ENCODE measurements around the gene MED14.
"Not testable (repeated sequence)": the region's sequence is repeated elsewhere in the genome, so short reads cannot be mapped to it uniquely, and the experiment has no call there.

Gene MED14

DNA sequence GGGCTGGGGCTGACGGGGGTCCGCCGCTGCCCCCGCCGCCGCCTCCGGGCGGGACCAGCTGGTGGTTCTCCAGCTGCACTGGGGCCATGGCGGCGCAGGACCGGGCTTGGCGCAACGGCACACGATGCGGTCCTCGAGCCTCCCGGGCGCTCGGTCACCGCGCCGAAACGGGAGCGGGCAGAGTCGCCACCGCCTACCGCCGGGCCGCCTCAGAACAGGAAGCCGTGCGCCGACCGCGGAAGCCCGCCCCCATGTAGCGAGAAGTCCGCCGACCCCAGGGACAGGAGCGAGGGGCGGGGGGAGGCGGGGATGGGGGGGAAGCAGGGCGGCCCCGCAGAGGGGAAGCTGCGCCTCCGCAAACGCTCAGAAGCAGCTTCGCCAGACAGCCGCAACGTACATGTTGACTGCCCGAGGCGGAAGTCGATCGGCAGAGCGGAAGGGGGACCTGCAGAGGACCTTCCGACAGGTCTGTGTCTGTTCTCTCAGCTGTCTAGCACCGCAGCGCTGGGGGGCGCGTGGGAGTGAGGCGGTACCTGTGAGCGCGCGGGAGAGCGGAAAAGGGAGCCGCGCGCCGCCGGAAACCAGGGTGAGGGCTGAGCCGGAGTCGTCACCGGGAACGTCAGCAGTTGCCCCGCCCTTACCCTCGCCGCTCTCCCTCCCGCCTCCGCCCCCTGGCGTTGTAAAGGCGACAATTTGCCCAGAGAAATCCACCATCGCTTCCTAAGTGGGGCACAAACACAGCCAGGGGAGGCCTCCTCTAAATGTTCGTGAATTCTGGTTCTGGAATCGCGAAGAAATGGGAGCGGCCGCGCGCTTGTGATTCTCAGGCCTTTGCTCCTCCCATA lies at the start of gene MED14:
Gene MED14 (minus strand): TSS at position 218 of the 845 bp plus-strand sequence. CDS start 130 bp downstream, at position 88.
- H3K27ac ChIP-seq, result peak within 1 kb of the TSS; percentile 95
- peaks cover 21% of the 10 kb centered on the region for H3K79me2 ChIP-seq
- no peaks in the 10 kb centered on the region for H3K27me3 ChIP-seq (ENCODE audit: control insufficient read depth, insufficient read depth, low read length)
- H3K9ac ChIP-seq, result peak within 1 kb of the TSS; percentile 42
- H2AFZ ChIP-seq, result peak within 1 kb of the TSS; percentile 86
- H3K4me3 ChIP-seq (ENCODE audit: low read depth, low read length), result peak within 1 kb of the TSS; percentile 68
- no peaks in the 10 kb centered on the region for H3K9me3 ChIP-seq (ENCODE audit: control insufficient read depth, low read length)
- H3K36me3 ChIP-seq (ENCODE audit: control insufficient read depth, insufficient read depth, low read length), result no peaks in the 10 kb centered on the region
- TF ChIP-seq, protein P1, sequence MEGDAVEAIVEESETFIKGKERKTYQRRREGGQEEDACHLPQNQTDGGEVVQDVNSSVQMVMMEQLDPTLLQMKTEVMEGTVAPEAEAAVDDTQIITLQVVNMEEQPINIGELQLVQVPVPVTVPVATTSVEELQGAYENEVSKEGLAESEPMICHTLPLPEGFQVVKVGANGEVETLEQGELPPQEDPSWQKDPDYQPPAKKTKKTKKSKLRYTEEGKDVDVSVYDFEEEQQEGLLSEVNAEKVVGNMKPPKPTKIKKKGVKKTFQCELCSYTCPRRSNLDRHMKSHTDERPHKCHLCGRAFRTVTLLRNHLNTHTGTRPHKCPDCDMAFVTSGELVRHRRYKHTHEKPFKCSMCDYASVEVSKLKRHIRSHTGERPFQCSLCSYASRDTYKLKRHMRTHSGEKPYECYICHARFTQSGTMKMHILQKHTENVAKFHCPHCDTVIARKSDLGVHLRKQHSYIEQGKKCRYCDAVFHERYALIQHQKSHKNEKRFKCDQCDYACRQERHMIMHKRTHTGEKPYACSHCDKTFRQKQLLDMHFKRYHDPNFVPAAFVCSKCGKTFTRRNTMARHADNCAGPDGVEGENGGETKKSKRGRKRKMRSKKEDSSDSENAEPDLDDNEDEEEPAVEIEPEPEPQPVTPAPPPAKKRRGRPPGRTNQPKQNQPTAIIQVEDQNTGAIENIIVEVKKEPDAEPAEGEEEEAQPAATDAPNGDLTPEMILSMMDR (IDR thresholded peaks at IDR 0.05), result peak; percentile 53
- H3K4me2 ChIP-seq (ENCODE audit: low read length), result peak within 1 kb of the TSS; percentile 62
- peaks cover 3% of the 10 kb centered on the region for H3K4me1 ChIP-seq

DNA sequence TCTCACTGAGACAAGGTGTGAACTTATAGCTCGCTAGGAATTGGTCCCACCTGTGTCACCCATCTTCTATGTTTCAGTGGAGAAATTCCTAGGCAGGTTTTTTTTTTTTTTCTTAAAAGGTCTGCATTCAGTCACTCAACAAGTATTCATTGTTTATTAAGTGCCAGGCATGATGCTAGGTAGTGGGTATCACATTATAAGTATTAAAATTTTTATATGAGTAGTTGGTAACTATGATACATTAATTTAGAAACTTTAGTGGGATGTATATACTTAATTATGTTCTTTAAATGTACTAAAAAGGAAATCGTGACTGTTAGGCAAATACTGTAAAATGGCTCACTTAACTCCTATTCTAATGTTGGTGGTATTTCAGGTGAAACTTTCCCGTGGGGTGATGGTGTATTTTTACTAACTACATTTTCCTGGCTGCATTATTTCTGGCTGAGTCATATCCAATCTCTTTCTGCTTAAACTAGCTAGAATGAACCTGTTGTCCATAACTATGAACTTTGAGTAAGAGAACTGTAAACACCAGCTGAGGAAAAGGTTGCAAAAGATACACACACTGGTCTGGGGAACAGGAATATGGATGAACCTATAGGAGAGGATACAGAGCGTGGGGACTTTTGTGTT lies 49.3 kb upstream of the MED14 start:
- no peak overlapping the region for H3K9ac ChIP-seq
- TF ChIP-seq, protein P1 (IDR thresholded peaks at IDR 0.05), result no peak

DNA sequence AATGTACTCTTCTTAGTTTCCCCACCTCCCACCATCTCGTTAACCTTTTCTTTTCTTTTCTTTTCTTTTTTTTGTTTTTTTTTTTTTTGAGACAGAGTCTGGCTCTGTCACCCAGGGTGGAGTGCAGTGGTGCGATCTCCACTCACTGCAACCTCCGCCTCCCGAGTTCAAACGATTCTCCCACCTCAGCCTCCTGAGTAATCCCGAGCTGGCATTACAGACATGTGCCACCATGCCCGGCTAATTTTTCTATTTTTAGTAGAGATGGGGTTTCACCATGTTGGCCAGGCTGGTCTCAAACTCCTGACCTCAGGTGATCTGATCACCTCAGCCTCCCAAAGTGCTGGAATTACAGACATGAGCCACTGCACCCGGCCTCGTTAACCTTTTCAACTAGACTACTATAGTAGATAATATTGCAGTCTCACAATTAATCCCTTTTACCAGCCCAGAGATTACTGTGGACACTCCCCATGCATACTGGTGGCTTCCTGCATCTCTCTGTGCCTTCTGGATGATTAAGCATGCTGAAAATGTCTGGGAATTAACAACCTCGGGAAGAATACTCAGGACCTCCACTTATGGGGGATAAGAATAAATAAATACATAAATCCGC lies 47.4 kb upstream of the MED14 start:
- H3K79me2 ChIP-seq; H3K9me3 ChIP-seq (ENCODE audit: control insufficient read depth, low read length); H2AFZ ChIP-seq; H3K27me3 ChIP-seq (ENCODE audit: control insufficient read depth, insufficient read depth, low read length); H3K9ac ChIP-seq; H3K4me1 ChIP-seq; H3K4me2 ChIP-seq (ENCODE audit: low read length); H3K4me3 ChIP-seq (ENCODE audit: low read depth, low read length); H3K36me3 ChIP-seq (ENCODE audit: control insufficient read depth, insufficient read depth, low read length); H3K27ac ChIP-seq: not testable (repeated sequence)

More for the DNA sequence above, 49.3 kb upstream of the MED14 start:
- Histone ChIP-seq H3K79me2 (no peaks in the 10 kb centered on the region), H3K27me3 (ENCODE audit: control insufficient read depth, insufficient read depth, low read length) (no peaks in the 10 kb centered on the region), H3K4me2 (ENCODE audit: low read length) (no peak overlapping the region), H3K27ac (no peak overlapping the region), H3K9me3 (ENCODE audit: control insufficient read depth, low read length) (no peaks in the 10 kb centered on the region), H3K4me3 (ENCODE audit: low read depth, low read length) (no peak overlapping the region), H3K36me3 (ENCODE audit: control insufficient read depth, insufficient read depth, low read length) (no peaks in the 10 kb centered on the region), H3K4me1 (peaks cover 4% of the 10 kb centered on the region), H2AFZ (no peak overlapping the region)

DNA sequence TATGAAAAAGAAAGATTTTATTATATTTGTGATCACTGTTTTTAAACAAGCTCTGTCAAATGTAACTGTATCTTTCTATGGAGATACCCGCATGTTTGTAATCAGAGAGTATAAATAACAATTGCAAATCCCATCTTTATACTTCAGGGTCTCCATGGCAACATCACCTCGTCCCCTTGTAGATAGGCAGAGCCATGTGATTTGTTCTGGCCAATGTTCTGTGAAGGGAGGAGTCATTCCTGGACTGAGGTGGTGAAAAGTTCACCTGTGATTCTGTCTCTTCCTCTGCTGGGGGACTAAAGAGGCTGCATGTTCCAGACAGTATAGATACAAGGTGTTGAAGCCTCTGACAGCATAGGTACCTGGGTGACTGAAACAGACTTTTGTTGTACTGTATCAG lies 45.6 kb upstream of the MED14 start:
- no peaks in the 10 kb centered on the region for H3K9me3 ChIP-seq (ENCODE audit: control insufficient read depth, low read length)
- no peaks in the 10 kb centered on the region for H3K79me2 ChIP-seq
- no peak overlapping the region for H3K4me3 ChIP-seq (ENCODE audit: low read depth, low read length)
- H3K36me3 ChIP-seq (ENCODE audit: control insufficient read depth, insufficient read depth, low read length), result no peaks in the 10 kb centered on the region
- no peaks in the 10 kb centered on the region for H3K27me3 ChIP-seq (ENCODE audit: control insufficient read depth, insufficient read depth, low read length)
- TF ChIP-seq, protein P1 (IDR thresholded peaks at IDR 0.05), result no peak
- peak overlapping the region; percentile 47 for H3K27ac ChIP-seq
- no peak overlapping the region for H3K4me2 ChIP-seq (ENCODE audit: low read length)
- peak overlapping the region; percentile 68 for H2AFZ ChIP-seq
- H3K4me1 ChIP-seq, result peaks cover 4% of the 10 kb centered on the region
- H3K9ac ChIP-seq, result no peak overlapping the region

DNA sequence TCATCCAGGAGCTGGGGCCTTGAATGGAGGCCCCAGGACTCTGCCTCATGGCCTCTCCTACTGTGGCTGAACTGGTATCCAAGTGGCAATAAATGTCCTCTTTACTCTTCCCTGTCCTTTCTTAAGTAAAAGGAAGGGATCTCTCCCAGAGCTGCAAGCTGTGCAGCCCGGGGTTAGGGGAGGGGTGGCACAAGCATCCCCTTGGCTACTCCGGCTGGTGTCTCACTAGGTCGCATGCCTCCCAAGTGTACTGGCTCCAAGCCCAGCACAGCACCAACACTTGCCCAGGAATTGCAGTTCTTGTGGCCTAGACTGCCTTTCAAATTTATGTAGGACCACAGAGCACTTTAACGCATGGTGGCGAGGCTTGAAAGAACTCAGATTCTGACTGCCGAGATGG lies 44.7 kb upstream of the MED14 start:
- Histone ChIP-seq H3K4me3 (ENCODE audit: low read depth, low read length) (no peak overlapping the region), H3K27me3 (ENCODE audit: control insufficient read depth, insufficient read depth, low read length) (no peaks in the 10 kb centered on the region), H3K4me2 (ENCODE audit: low read length) (no peak overlapping the region), H3K79me2 (no peaks in the 10 kb centered on the region), H3K4me1 (peaks cover 4% of the 10 kb centered on the region), H3K36me3 (ENCODE audit: control insufficient read depth, insufficient read depth, low read length) (no peaks in the 10 kb centered on the region), H3K27ac (no peak overlapping the region), H2AFZ (peak overlapping the region; percentile 68), H3K9ac (no peak overlapping the region), H3K9me3 (ENCODE audit: control insufficient read depth, low read length) (no peaks in the 10 kb centered on the region)
- TF ChIP-seq, protein P1 (IDR thresholded peaks at IDR 0.05), result no peak

All from parathyroid adenoma (tissue), 2 donors.